ENCODE results near the gene GFI1. TPM values are rescaled to one million over a fixed set of nuclear protein-coding genes. Genes with fewer than 3 reads are reported as not detected.

Gene GFI1
- polyA plus RNA-seq, 2 of the 4 experiments (the other 2 are of a cell fraction) = 0.08 to 0.18 TPM

DNA sequence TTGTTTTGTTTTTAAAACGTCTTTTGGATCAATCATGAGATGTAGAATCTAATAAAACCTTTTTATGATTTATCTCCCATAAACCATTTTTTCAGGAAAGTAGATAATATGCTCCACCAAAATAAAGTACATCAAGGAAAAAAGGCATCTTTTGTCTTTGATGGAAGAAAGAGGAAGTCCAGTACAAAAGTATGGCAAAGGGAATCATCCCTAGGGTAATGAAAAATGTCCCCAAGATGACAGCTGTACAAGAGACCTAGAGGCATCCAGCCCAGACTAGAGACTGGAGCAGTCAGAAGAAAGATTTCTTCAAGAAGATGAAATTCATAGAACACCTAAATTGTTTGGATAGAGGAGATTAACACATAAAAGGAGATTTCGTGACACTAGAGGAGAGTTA lies 32.3 kb upstream of the GFI1 start:
- ChIA-PET POLR2A (no interaction called here), CTCF (no interaction called here)
- no peak for TF ChIP-seq HEYL (CRISPR knock-in tag; IDR thresholded peaks at IDR 0.05)
- TF ChIP-seq FOSL2 (IDR thresholded peaks at IDR 0.05) = no peak
- TF ChIP-seq FOSL2 (CRISPR knock-in tag; IDR thresholded peaks at IDR 0.05) = no peak
- TF ChIP-seq, protein P1, sequence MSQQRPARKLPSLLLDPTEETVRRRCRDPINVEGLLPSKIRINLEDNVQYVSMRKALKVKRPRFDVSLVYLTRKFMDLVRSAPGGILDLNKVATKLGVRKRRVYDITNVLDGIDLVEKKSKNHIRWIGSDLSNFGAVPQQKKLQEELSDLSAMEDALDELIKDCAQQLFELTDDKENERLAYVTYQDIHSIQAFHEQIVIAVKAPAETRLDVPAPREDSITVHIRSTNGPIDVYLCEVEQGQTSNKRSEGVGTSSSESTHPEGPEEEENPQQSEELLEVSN (IDR thresholded peaks at IDR 0.05; ENCODE audit: borderline replicate concordance, low read depth) = no peak
- TF ChIP-seq TP53 (CRISPR knock-in tag; IDR thresholded peaks at IDR 0.05) = no peak
- TF ChIP-seq, protein P2, sequence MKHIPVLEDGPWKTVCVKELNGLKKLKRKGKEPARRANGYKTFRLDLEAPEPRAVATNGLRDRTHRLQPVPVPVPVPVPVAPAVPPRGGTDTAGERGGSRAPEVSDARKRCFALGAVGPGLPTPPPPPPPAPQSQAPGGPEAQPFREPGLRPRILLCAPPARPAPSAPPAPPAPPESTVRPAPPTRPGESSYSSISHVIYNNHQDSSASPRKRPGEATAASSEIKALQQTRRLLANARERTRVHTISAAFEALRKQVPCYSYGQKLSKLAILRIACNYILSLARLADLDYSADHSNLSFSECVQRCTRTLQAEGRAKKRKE (CRISPR knock-in tag; IDR thresholded peaks at IDR 0.05; ENCODE audit: low read depth) = no peak
- TF ChIP-seq HOXB13 (CRISPR knock-in tag; IDR thresholded peaks at IDR 0.05; ENCODE audit: low read depth) = no peak
- TF ChIP-seq KDM5A (IDR thresholded peaks at IDR 0.05) = no peak
- no peak for TF ChIP-seq SMC3 (IDR thresholded peaks at IDR 0.05)
- TF ChIP-seq JUNB (IDR thresholded peaks at IDR 0.05) = no peak
- no peak for TF ChIP-seq CBX2 (IDR thresholded peaks at IDR 0.05; ENCODE audit: borderline replicate concordance, low read depth)
- TF ChIP-seq RAD21 (conservative IDR thresholded peaks at IDR 0.05 in 1 of 2, IDR thresholded peaks at IDR 0.05 in 1 of 2) = no peak
- TF ChIP-seq CHD4 (IDR thresholded peaks at IDR 0.05; ENCODE audit: borderline replicate concordance) = no peak
- TF ChIP-seq HOXA7 (CRISPR knock-in tag; IDR thresholded peaks at IDR 0.05) = no peak
- no peak for TF ChIP-seq NR3C1 (IDR thresholded peaks at IDR 0.05)
- no peak for TF ChIP-seq EP300 (IDR thresholded peaks at IDR 0.05)
- TF ChIP-seq ZFP36 (IDR thresholded peaks at IDR 0.05; ENCODE audit: borderline replicate concordance, partially characterized antibody) = no peak
- TF ChIP-seq, protein P3, sequence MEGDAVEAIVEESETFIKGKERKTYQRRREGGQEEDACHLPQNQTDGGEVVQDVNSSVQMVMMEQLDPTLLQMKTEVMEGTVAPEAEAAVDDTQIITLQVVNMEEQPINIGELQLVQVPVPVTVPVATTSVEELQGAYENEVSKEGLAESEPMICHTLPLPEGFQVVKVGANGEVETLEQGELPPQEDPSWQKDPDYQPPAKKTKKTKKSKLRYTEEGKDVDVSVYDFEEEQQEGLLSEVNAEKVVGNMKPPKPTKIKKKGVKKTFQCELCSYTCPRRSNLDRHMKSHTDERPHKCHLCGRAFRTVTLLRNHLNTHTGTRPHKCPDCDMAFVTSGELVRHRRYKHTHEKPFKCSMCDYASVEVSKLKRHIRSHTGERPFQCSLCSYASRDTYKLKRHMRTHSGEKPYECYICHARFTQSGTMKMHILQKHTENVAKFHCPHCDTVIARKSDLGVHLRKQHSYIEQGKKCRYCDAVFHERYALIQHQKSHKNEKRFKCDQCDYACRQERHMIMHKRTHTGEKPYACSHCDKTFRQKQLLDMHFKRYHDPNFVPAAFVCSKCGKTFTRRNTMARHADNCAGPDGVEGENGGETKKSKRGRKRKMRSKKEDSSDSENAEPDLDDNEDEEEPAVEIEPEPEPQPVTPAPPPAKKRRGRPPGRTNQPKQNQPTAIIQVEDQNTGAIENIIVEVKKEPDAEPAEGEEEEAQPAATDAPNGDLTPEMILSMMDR (IDR thresholded peaks at IDR 0.05) = no peak
- H3K4me3 ChIP-seq = no peak overlapping the region
- FAIRE-seq (no peak), ATAC-seq (no peak), DNase-seq (ENCODE audit: low read depth in 1 of 2, low spot score in 1 of 2) (no peak)
- WGBS (ENCODE audit: missing lambda C conversion rate) = 76% methylated on average over 2 of the region's 2 CpGs
- H3K4me1 ChIP-seq = no peaks in the 10 kb centered on the region
- H3K4me2 ChIP-seq = no peak overlapping the region
- no peaks in the 10 kb centered on the region for H3K9me3 ChIP-seq
- H3K27ac ChIP-seq = no peak overlapping the region

DNA sequence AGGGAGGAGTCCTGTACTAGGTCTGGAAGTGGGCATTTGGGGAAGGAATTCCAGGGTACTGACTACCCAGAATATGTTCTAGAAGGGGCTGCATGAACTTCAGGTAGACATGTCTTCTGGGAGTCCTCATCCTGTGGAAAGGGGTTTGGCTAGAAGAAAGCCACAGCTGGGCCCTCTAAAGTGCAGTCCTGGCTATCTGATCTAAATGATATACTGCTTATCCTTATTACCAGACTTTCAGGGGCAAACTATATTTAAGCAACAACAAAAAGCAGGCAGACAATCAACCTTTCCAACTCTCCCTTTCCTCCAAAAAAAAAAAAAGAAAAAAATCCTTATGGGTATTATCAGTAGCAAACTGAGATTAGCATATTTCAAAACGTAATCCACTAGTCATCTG lies 29.8 kb upstream of the GFI1 start:
- no peak overlapping the region for H3K4me3 ChIP-seq
- H3K27ac ChIP-seq = no peak overlapping the region
- ChIA-PET POLR2A (no interaction called here), CTCF (no interaction called here)
- H3K9me3 ChIP-seq = no peaks in the 10 kb centered on the region
- H3K4me2 ChIP-seq = no peak overlapping the region
- no peaks in the 10 kb centered on the region for H3K4me1 ChIP-seq
- WGBS (ENCODE audit: missing lambda C conversion rate) = 89% methylated on average over 1 of the region's 1 CpG
- DNase-seq (ENCODE audit: low read depth in 1 of 2, low spot score in 1 of 2) = no peak
- no peak for ATAC-seq
- FAIRE-seq = no peak
- TF ChIP-seq CBX8 (IDR thresholded peaks at IDR 0.05) = no peak

DNA sequence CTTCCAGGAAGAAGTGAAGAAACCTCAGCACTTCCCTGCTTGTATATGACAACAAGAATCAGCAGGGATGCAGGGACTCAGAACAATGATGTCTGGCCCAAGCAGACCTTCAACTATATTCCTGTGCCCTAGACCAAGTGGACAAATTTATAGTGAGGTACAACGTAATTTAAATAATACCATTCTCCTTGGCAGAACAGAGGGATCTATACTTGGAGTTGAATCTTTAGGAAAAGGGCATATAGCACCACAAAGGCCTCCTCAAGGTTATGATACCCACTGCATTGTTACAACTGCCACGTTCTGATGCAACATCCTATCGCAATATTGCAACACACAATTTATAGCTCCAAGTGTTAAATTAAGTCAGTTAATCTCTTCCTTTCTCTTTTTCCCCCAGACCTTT lies 29.1 kb upstream of the GFI1 start:
- 87% methylated on average over 3 of the region's 3 CpGs for WGBS (ENCODE audit: missing lambda C conversion rate)
- Histone ChIP-seq H3K4me3 (no peak overlapping the region), H3K4me2 (no peak overlapping the region), H3K27ac (no peak overlapping the region), H3K4me1 (no peaks in the 10 kb centered on the region), H3K9me3 (no peaks in the 10 kb centered on the region)
- CTCF ChIA-PET = no interaction called here
- ATAC-seq = no peak
- FAIRE-seq = no peak
- DNase-seq (ENCODE audit: low read depth in 1 of 2, low spot score in 1 of 2) = no peak
- TF ChIP-seq JUN (IDR thresholded peaks at IDR 0.05) = no peak
- no peak for TF ChIP-seq ESRRA (IDR thresholded peaks at IDR 0.05; ENCODE audit: borderline replicate concordance, low read length)
- no peak for TF ChIP-seq ZC3H11A (IDR thresholded peaks at IDR 0.05)
- TF ChIP-seq POLR2AphosphoS2 (conservative IDR thresholded peaks at IDR 0.05; ENCODE audit: low read length) = no peak
- no peak for TF ChIP-seq RCOR1 (IDR thresholded peaks at IDR 0.05; ENCODE audit: low read depth, low read length)
- no peak for TF ChIP-seq FOXS1 (CRISPR knock-in tag; IDR thresholded peaks at IDR 0.05)
- TF ChIP-seq, protein P4, sequence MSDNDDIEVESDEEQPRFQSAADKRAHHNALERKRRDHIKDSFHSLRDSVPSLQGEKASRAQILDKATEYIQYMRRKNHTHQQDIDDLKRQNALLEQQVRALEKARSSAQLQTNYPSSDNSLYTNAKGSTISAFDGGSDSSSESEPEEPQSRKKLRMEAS (IDR thresholded peaks at IDR 0.05) = no peak
- no peak for TF ChIP-seq SREBF2 (IDR thresholded peaks at IDR 0.05)
- TF ChIP-seq BHLHE40 (IDR thresholded peaks at IDR 0.05; ENCODE audit: low read depth, low read length) = no peak
- TF ChIP-seq RARB (CRISPR knock-in tag; IDR thresholded peaks at IDR 0.05) = no peak
- TF ChIP-seq FOSB (CRISPR knock-in tag; IDR thresholded peaks at IDR 0.05) = no peak
- TF ChIP-seq HOXB13 (CRISPR knock-in tag; IDR thresholded peaks at IDR 0.05; ENCODE audit: low read depth) = no peak
- TF ChIP-seq CEBPB (IDR thresholded peaks at IDR 0.05) = no peak
- TF ChIP-seq EHMT2 (IDR thresholded peaks at IDR 0.05; ENCODE audit: low read depth) = no peak
- TF ChIP-seq CBX8 (IDR thresholded peaks at IDR 0.05) = no peak
- TF ChIP-seq, protein P1 (IDR thresholded peaks at IDR 0.05; ENCODE audit: borderline replicate concordance, low read depth) = no peak
- no peak for TF ChIP-seq MAFK (IDR thresholded peaks at IDR 0.05; ENCODE audit: partially characterized antibody)
- no peak for TF ChIP-seq ZNF302 (CRISPR knock-in tag; IDR thresholded peaks at IDR 0.05)
- no peak for TF ChIP-seq JUNB (IDR thresholded peaks at IDR 0.05)
- POLR2A ChIA-PET = no interaction called here

Data from A549 (cell line).